HCT116 (cell line): ENCODE measurements around the gene PLCG2. TPM values are rescaled to one million over a fixed set of nuclear protein-coding genes. Genes with fewer than 3 reads are reported as not detected.

Source experiments
- ATAC-seq: fragments of 200-7000 bp; cut with Tn5 transposase; 2 replicates; pipeline ENCODE4 v1.9.1; 2020; ENCODE audit warnings: mild to moderate bottlenecking, moderate library complexity
- BruUV-seq: library from RNA; stranded (reverse); fragments of 400-500 nt; replicated peaks from 2 replicates; lab custom pipeline; 2021; lab: Mats Ljungman, UMichigan
- CTCF ChIA-PET: fragments of 300-600 bp; sonication (Branson Sonifier 250); formaldehyde crosslinking; loops from one replicate; lab custom pipeline; 2021; ENCODE audit warnings: antibody characterized with exemption; lab: Charles Lee
- POLR2A ChIA-PET: fragments of 300-600, 350-600 bp; sonication (Branson Sonifier 250); formaldehyde crosslinking; loops from one replicate; lab custom pipeline; 2021; ENCODE audit warnings: antibody characterized with exemption; lab: Charles Lee
- RAD21 ChIA-PET, 2 experiments: fragments of 300-600 bp; sonication (Branson Sonifier 250); formaldehyde crosslinking; loops; one replicate each; lab custom pipeline; 2023; ENCODE audit warnings: low total read pairs in 2 of 2; ENCODE audit not compliant: uncharacterized antibody in 2 of 2, unreplicated experiment in 2 of 2, low non-redundant PET in 1 of 2; lab: Charles Lee
- DNase-seq: peaks from one replicate; pipeline ENCODE4 v3.0.0-alpha.2; 2010; ENCODE audit warnings: low read depth, low spot score
- H2AFZ ChIP-seq: fragments of 200-600 bp; shearing (Covaris generic), sonication (generic); 2 replicates; pipeline ENCODE4 v1.6.1; 2017; ENCODE audit warnings: low read depth, mixed run types, mixed read lengths, antibody characterized with exemption, low read length; ENCODE audit not compliant: poor library complexity, severe bottlenecking
- H3K27ac ChIP-seq: 2 replicates; pipeline ENCODE4 v1.5.1; 2012; ENCODE audit warnings: low read depth, low read length
- H3K27me3 ChIP-seq: fragments of 200-600 bp; sonication (generic); 2 replicates; pipeline ENCODE4 v1.6.1; 2016; ENCODE audit warnings: mixed run types, low read length, mixed read lengths; ENCODE audit not compliant: insufficient read depth
- H3K36me3 ChIP-seq, 2 experiments: fragments of 200-500 bp in 1 of 2; fragments of 200-600 bp in 1 of 2; sonication (Bioruptor generic) in 1 of 2; sonication (generic) in 1 of 2; 2 replicates each; pipeline versions ENCODE4 v1.5.1 to v1.6.1; 2014 to 2016; ENCODE audit warnings: low read length in 2 of 2, inconsistent platforms in 1 of 2, mixed read lengths in 1 of 2, mixed run types in 1 of 2; ENCODE audit not compliant: insufficient read depth in 2 of 2, control insufficient read depth in 1 of 2
- H3K4me1 ChIP-seq, 2 experiments: fragments of 200-600 bp in 1 of 2; sonication (generic) in 1 of 2; 2 replicates each; pipeline versions ENCODE4 v1.5.1 to v1.6.1; 2012 to 2017; ENCODE audit warnings: low read length in 2 of 2, inconsistent platforms in 1 of 2, mild to moderate bottlenecking in 1 of 2, mixed read lengths in 1 of 2, mixed run types in 1 of 2, moderate library complexity in 1 of 2; ENCODE audit not compliant: insufficient read depth in 2 of 2, control insufficient read depth in 1 of 2
- H3K4me2 ChIP-seq: fragments of 200-600 bp; sonication (generic); 2 replicates; pipeline ENCODE4 v1.6.1; 2017; ENCODE audit warnings: mixed run types, low read length, mixed read lengths
- H3K4me3 ChIP-seq, 2 experiments: fragments of 200-600 bp in 1 of 2; sonication (generic) in 1 of 2; replicated peaks in 1 of 2; 2 replicates each; pipeline ENCODE4 v1.5.1; 2011 to 2016; ENCODE audit warnings: low read length in 2 of 2, control low read depth in 1 of 2, low read depth in 1 of 2, mild to moderate bottlenecking in 1 of 2, mixed read lengths in 1 of 2, mixed run types in 1 of 2
- H3K79me2 ChIP-seq: fragments of 200-600 bp; sonication (generic); 2 replicates; pipeline ENCODE4 v1.6.1; 2017; ENCODE audit warnings: mild to moderate bottlenecking, mixed run types, low read length, moderate library complexity, mixed read lengths; ENCODE audit not compliant: insufficient read depth
- H3K9ac ChIP-seq: fragments of 200-600 bp; sonication (generic); 2 replicates; pipeline ENCODE4 v1.6.1; 2016; ENCODE audit warnings: low read length, mixed read lengths
- H3K9me2 ChIP-seq: fragments of 200-600 bp; sonication (generic), shearing (Covaris generic); 2 replicates; pipeline ENCODE4 v1.6.1; 2017; ENCODE audit warnings: mixed run types, mild to moderate bottlenecking, moderate library complexity; ENCODE audit not compliant: insufficient read depth
- H3K9me3 ChIP-seq, 2 experiments: fragments of 200-500 bp in 1 of 2; fragments of 200-600 bp in 1 of 2; sonication (Bioruptor generic) in 1 of 2; sonication (generic) in 1 of 2; 2 replicates each; pipeline ENCODE4 v1.6.1; 2014 to 2017; ENCODE audit warnings: low read length in 2 of 2, mixed read lengths in 2 of 2, inconsistent platforms in 1 of 2, low read depth in 1 of 2, mild to moderate bottlenecking in 1 of 2, mixed run types in 1 of 2, moderate library complexity in 1 of 2; ENCODE audit not compliant: control insufficient read depth in 1 of 2, insufficient read depth in 1 of 2
- H4K20me1 ChIP-seq: fragments of 200-600 bp; sonication (generic), shearing (Covaris generic); 2 replicates; pipeline ENCODE4 v1.6.1; 2017; ENCODE audit warnings: mixed run types, mild to moderate bottlenecking, moderate library complexity; ENCODE audit not compliant: insufficient read depth
- CEBPB ChIP-seq: IDR thresholded peaks from 2 replicates; pipeline ENCODE4 v1.6.1; 2012; ENCODE audit warnings: low read depth
- EGR1 ChIP-seq: IDR thresholded peaks from 2 replicates; pipeline ENCODE4 v1.6.1; 2012; ENCODE audit warnings: low read depth
- EZH2phosphoT487 ChIP-seq: fragments of 200-600 bp; IDR thresholded peaks from 2 replicates; pipeline ENCODE4 v1.6.1; 2018; ENCODE audit warnings: antibody characterized with exemption, borderline replicate concordance
- FOSL1 ChIP-seq: IDR thresholded peaks from 2 replicates; pipeline ENCODE4 v1.6.1; 2012; ENCODE audit warnings: low read depth
- JUND ChIP-seq: IDR thresholded peaks from 2 replicates; pipeline ENCODE4 v1.6.1; 2012
- SIN3A ChIP-seq: IDR thresholded peaks from 2 replicates; pipeline ENCODE4 v1.6.1; 2012; ENCODE audit warnings: low read depth
- SP1 ChIP-seq: IDR thresholded peaks from 2 replicates; pipeline ENCODE4 v1.6.1; 2012; ENCODE audit warnings: low read depth
- TCF7L2 ChIP-seq: IDR thresholded peaks from 2 replicates; pipeline ENCODE4 v1.7.0; 2011; ENCODE audit warnings: borderline replicate concordance, inconsistent platforms; ENCODE audit not compliant: insufficient read depth, insufficient read length; ENCODE audit errors: extremely low read depth
- YY1 ChIP-seq: IDR thresholded peaks from 2 replicates; pipeline ENCODE4 v1.6.1; 2011; ENCODE audit warnings: low read length, low read depth, moderate library complexity, mild to moderate bottlenecking; ENCODE audit not compliant: insufficient replicate concordance; ENCODE audit errors: extremely low read depth
- intact Hi-C: fragments of 100-400 bp; cut with micrococcal nuclease; formaldehyde crosslinking; loops from 2 replicates; pipeline ENCODE4 v1.10.0; 2022
- total RNA-seq: library from RNA; stranded (reverse); gene quantifications from one replicate; pipeline ENCODE4 v1.2.1, GENCODE V29; 2021; ENCODE audit not compliant: unreplicated experiment
- TF ChIP-seq, protein P1 (sequence below): IDR thresholded peaks from 2 replicates; pipeline ENCODE4 v1.6.1; 2012
- TF ChIP-seq, protein P2 (sequence below): IDR thresholded peaks from 2 replicates; pipeline ENCODE4 v1.6.1; 2012; ENCODE audit warnings: low read depth

PLCG2 gene
- total RNA-seq, 1 experiment from 2014 or later: 31.2 TPM

DNA sequence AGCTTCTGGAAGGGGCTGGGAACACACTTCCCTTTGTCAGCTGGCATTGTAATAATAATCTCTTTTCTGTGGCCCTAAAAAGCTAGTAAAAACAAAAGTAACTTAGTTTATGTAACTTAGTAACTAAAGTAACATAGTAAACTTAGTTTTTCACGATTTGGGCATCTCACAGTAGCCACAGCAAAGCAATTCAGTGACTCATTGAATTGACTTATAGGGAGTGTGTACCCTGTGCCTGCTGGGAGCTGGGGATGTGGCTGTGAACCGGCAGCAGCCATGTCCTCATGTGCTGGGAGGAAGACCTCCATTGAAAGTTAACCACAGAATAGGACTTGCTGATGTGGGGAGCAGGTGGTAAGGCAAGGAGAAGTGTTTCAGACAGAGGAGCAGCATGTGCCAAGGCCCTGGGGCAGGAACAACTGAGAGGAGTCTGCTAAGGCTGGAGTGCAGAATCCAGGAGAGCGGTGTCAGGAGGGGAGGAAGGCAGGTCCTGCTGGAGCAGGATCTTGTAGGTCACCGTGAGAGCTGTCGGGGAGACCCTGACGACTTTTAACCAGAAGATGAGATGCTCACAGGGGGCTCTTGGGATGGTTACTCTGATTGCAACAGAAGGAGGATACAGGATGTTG lies 112.8 kb downstream of the PLCG2 start:
- Histone ChIP-seq H3K27me3 (no peaks in the 10 kb centered on the region), H3K4me2 (no peak overlapping the region), H4K20me1 (no peaks in the 10 kb centered on the region), H3K4me1 (no peaks in the 10 kb centered on the region), H3K4me3 (no peak overlapping the region), H3K27ac (no peak overlapping the region), H3K9me2 (no peaks in the 10 kb centered on the region), H3K79me2 (no peaks in the 10 kb centered on the region), H2AFZ (no peak overlapping the region), H3K9me3 (no peaks in the 10 kb centered on the region), H3K36me3 (peaks cover 0 to 6% of the 10 kb centered on the region in 2 experiments; a peak in 1 of 4 replicates), H3K9ac (no peak overlapping the region)
- CTCF ChIA-PET: interaction anchor here (1.2 kb wide), 1 partner anchor 12 kb away, joined by 3 read pairs; no protein-coding TSS in a partner anchor
- POLR2A ChIA-PET: no interaction called here
- RAD21 ChIA-PET: no interaction called here
- ATAC-seq (no peak), DNase-seq (no peak)
- TF ChIP-seq CEBPB: no peak
- TF ChIP-seq, protein P1, sequence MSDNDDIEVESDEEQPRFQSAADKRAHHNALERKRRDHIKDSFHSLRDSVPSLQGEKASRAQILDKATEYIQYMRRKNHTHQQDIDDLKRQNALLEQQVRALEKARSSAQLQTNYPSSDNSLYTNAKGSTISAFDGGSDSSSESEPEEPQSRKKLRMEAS: no peak
- TF ChIP-seq EZH2phosphoT487: no peak
- TF ChIP-seq TCF7L2: no peak
- TF ChIP-seq, protein P2, sequence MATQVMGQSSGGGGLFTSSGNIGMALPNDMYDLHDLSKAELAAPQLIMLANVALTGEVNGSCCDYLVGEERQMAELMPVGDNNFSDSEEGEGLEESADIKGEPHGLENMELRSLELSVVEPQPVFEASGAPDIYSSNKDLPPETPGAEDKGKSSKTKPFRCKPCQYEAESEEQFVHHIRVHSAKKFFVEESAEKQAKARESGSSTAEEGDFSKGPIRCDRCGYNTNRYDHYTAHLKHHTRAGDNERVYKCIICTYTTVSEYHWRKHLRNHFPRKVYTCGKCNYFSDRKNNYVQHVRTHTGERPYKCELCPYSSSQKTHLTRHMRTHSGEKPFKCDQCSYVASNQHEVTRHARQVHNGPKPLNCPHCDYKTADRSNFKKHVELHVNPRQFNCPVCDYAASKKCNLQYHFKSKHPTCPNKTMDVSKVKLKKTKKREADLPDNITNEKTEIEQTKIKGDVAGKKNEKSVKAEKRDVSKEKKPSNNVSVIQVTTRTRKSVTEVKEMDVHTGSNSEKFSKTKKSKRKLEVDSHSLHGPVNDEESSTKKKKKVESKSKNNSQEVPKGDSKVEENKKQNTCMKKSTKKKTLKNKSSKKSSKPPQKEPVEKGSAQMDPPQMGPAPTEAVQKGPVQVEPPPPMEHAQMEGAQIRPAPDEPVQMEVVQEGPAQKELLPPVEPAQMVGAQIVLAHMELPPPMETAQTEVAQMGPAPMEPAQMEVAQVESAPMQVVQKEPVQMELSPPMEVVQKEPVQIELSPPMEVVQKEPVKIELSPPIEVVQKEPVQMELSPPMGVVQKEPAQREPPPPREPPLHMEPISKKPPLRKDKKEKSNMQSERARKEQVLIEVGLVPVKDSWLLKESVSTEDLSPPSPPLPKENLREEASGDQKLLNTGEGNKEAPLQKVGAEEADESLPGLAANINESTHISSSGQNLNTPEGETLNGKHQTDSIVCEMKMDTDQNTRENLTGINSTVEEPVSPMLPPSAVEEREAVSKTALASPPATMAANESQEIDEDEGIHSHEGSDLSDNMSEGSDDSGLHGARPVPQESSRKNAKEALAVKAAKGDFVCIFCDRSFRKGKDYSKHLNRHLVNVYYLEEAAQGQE: no peak
- no peak for TF ChIP-seq SIN3A
- no peak for TF ChIP-seq SP1
- no peak for TF ChIP-seq JUND
- TF ChIP-seq FOSL1: no peak
- no peak for TF ChIP-seq YY1
- TF ChIP-seq EGR1: no peak
- BruUV-seq: no TSS peak
- intact Hi-C loops: loop anchor here (2.0 kb wide), 1 partner anchor 41 kb away; no protein-coding TSS in a partner anchor
